ENCODE data around the gene SYF2. TPM values are rescaled to one million over a fixed set of nuclear protein-coding genes. Genes with fewer than 3 reads are reported as not detected.

SYF2 gene
- total RNA-seq, 6 experiments from 2014 or later: 11.0 to 21.8 (median 16.8) TPM

GRCh38 chr1:25196830-25197229 lies 35.5 kb downstream of the SYF2 start:
- DNase-seq (no peak), ATAC-seq (no peak)
- WGBS (ENCODE audit: insufficient coverage, low coverage, low lambda C conversion rate, missing lambda C conversion rate): 80% methylated on average over 4 of the region's 7 CpGs
- TF ChIP-seq CTCF (IDR thresholded peaks at IDR 0.05) (no peak), POLR2A (IDR thresholded peaks at IDR 0.05) (no peak)
- H3K4me3 ChIP-seq: no peak overlapping the region
- no peak overlapping the region for H3K27ac ChIP-seq
- intact Hi-C loops (cut with DNase I): no loop called here
- no peaks in the 10 kb centered on the region for H3K4me1 ChIP-seq
- no peaks in the 10 kb centered on the region for H3K9me3 ChIP-seq
- H3K36me3 ChIP-seq: no peaks in the 10 kb centered on the region
- H3K27me3 ChIP-seq: no peaks in the 10 kb centered on the region

- Histone ChIP-seq H3K36me3 (no peaks in the 10 kb centered on the region), H3K4me3 (no peak overlapping the region), H3K27ac (no peak overlapping the region), H3K27me3 (no peaks in the 10 kb centered on the region), H3K4me1 (no peaks in the 10 kb centered on the region), H3K9me3 (no peaks in the 10 kb centered on the region)
- no peak for TF ChIP-seq POLR2A (IDR thresholded peaks at IDR 0.05)
- TF ChIP-seq CTCF (IDR thresholded peaks at IDR 0.05): no peak
- no peak for ATAC-seq
- WGBS (ENCODE audit: insufficient coverage, low coverage, low lambda C conversion rate, missing lambda C conversion rate): 82% methylated on average over 5 of the region's 6 CpGs
- DNase-seq: no peak
- intact Hi-C loops (cut with DNase I): no loop called here
Measured at GRCh38 chr1:25195835-25196234, 36.5 kb downstream of the SYF2 start.

- intact Hi-C loops (cut with DNase I): no loop called here
- DNase-seq (no peak), ATAC-seq (no peak)
- Histone ChIP-seq H3K9me3 (no peaks in the 10 kb centered on the region), H3K27ac (no peak overlapping the region), H3K27me3 (no peaks in the 10 kb centered on the region), H3K36me3 (no peaks in the 10 kb centered on the region), H3K4me3 (no peak overlapping the region), H3K4me1 (no peaks in the 10 kb centered on the region)
- no CpG with 5 or more reads among the region's 17 CpGs for WGBS (ENCODE audit: insufficient coverage, low coverage, low lambda C conversion rate, missing lambda C conversion rate)
- no peak for TF ChIP-seq CTCF (IDR thresholded peaks at IDR 0.05)
Measured at GRCh38 chr1:25194572-25195020, 37.7 kb downstream of the SYF2 start.

- intact Hi-C loops (cut with DNase I): no loop called here
- 68% methylated on average over 8 of the region's 8 CpGs for WGBS (ENCODE audit: insufficient coverage, low coverage, low lambda C conversion rate, missing lambda C conversion rate)
- DNase-seq (no peak), ATAC-seq (no peak)
- Histone ChIP-seq H3K4me3 (no peak overlapping the region), H3K27me3 (no peaks in the 10 kb centered on the region), H3K27ac (no peak overlapping the region), H3K4me1 (no peaks in the 10 kb centered on the region), H3K9me3 (no peaks in the 10 kb centered on the region), H3K36me3 (no peaks in the 10 kb centered on the region)
- TF ChIP-seq POLR2A (IDR thresholded peaks at IDR 0.05) (no peak), CTCF (IDR thresholded peaks at IDR 0.05) (no peak)
Measured at GRCh38 chr1:25194054-25194453, 38.2 kb downstream of the SYF2 start.

GRCh38 chr1:25193229-25193628 lies 39.1 kb downstream of the SYF2 start:
- Histone ChIP-seq H3K36me3 (no peaks in the 10 kb centered on the region), H3K27ac (no peak overlapping the region), H3K9me3 (no peaks in the 10 kb centered on the region), H3K4me1 (no peaks in the 10 kb centered on the region), H3K27me3 (no peaks in the 10 kb centered on the region), H3K4me3 (no peak overlapping the region)
- WGBS (ENCODE audit: insufficient coverage, low coverage, low lambda C conversion rate, missing lambda C conversion rate): 48% methylated on average over 6 of the region's 9 CpGs
- intact Hi-C loops (cut with DNase I): no loop called here
- no peak for ATAC-seq
- DNase-seq: no peak
- no peak for TF ChIP-seq CTCF (IDR thresholded peaks at IDR 0.05)
